B cell (primary cell): ENCODE data around the gene CEMIP.

Experiments used
- EZH2 ChIP-seq: IDR thresholded peaks from 2 replicates; pipeline ENCODE4 v1.6.1; 2012; ENCODE audit warnings: borderline replicate concordance, low read depth, mild to moderate bottlenecking, moderate library complexity, low read length; ENCODE audit not compliant: insufficient read depth, poor library complexity, severe bottlenecking
- TF ChIP-seq, protein P1 (sequence below): fragments of 200-600 bp; IDR thresholded peaks from one replicate; pipeline ENCODE4 v1.8.0; 2022; ENCODE audit warnings: antibody characterized with exemption, mild to moderate bottlenecking

DNA sequence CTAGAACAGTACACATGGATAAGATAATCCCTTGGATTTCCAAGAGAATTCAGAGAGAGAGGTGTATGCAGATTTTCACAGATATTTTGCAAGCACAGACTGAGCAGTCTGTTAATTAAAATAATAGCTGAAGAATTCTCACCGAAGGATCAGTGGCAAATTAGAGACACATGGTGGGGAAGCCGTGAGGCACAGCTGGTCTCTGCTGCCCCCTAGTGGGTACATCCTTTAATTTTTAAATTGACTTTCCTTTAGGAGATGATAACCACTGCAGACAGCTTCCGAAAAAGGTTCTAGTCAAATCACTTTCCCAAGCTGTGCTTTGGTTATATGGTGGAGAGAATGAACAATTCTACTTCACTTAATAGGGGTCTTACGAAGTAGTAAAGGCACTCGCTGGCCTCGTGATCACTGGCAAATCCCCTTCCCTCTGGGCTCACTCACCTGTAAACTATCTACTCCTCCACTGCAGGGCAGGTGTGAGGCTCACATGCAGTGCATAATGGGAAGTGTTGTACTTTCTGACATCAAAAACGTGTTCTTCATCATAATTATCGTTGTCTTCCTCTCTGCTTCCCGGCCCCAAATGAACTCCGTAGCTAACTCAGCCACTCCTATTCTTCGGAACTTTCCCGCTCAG is 191.0 kb downstream of the CEMIP start:
- no peak for TF ChIP-seq EZH2
- TF ChIP-seq, protein P1, sequence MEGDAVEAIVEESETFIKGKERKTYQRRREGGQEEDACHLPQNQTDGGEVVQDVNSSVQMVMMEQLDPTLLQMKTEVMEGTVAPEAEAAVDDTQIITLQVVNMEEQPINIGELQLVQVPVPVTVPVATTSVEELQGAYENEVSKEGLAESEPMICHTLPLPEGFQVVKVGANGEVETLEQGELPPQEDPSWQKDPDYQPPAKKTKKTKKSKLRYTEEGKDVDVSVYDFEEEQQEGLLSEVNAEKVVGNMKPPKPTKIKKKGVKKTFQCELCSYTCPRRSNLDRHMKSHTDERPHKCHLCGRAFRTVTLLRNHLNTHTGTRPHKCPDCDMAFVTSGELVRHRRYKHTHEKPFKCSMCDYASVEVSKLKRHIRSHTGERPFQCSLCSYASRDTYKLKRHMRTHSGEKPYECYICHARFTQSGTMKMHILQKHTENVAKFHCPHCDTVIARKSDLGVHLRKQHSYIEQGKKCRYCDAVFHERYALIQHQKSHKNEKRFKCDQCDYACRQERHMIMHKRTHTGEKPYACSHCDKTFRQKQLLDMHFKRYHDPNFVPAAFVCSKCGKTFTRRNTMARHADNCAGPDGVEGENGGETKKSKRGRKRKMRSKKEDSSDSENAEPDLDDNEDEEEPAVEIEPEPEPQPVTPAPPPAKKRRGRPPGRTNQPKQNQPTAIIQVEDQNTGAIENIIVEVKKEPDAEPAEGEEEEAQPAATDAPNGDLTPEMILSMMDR = peak; percentile 95
